GM12878 (cell line): ENCODE measurements around the gene FOXK2. TPM values are rescaled to one million over a fixed set of nuclear protein-coding genes. Genes with fewer than 3 reads are reported as not detected.

Experiments
- ATF3 ChIP-seq: IDR thresholded peaks from 2 replicates; pipeline ENCODE4 v1.6.1; 2011; ENCODE audit warnings: low read depth, mild to moderate bottlenecking, low read length, moderate library complexity, borderline replicate concordance; ENCODE audit errors: extremely low read depth
- IKZF2 ChIP-seq, 2 experiments: fragments of 450-650 bp; IDR thresholded peaks; 2 replicates each; pipeline ENCODE4 v1.6.1; 2017; ENCODE audit warnings: mild to moderate bottlenecking in 2 of 2, moderate library complexity in 2 of 2
- POLR2A ChIP-seq: IDR thresholded peaks from 2 replicates; pipeline ENCODE4 v1.6.1; 2011; ENCODE audit warnings: low read depth, mild to moderate bottlenecking, low read length
- RAD21 ChIP-seq: IDR thresholded peaks from 2 replicates; pipeline ENCODE4 v1.6.1; 2011; ENCODE audit warnings: mild to moderate bottlenecking, low read depth, low read length, moderate library complexity; ENCODE audit not compliant: insufficient read depth
- RELB ChIP-seq: fragments of 450-650 bp; IDR thresholded peaks from 2 replicates; pipeline ENCODE4 v1.6.1; 2017; ENCODE audit warnings: low read depth, mild to moderate bottlenecking, moderate library complexity
- RFX5 ChIP-seq: IDR thresholded peaks from 2 replicates; pipeline ENCODE4 v1.6.1; 2011; ENCODE audit warnings: low read depth, low read length, improper control_type of control experiment
- ZBTB33 ChIP-seq: fragments of 450-650 bp; IDR thresholded peaks from 2 replicates; pipeline ENCODE4 v1.6.1; 2017; ENCODE audit warnings: mild to moderate bottlenecking
- polyA plus RNA-seq, 11 experiments: library from polyadenylated mRNA; depleted of rRNA in 4 of 11; unstranded in 6 of 11; stranded (reverse) in 5 of 11; fragments of >200 nt; fragmentation: Nextera tagmentation in 4 of 11; fragmentation: Illumina TruSeq in 1 of 11; extraction: Ambion mirVana in 4 of 11; extraction: Trizol in 1 of 11; gene quantifications; 1 replicate in 1 of 11; 2 replicates in 10 of 11; pipeline versions ENCODE4 v1.2.1 to v1.2.3, GENCODE V29; 2011 to 2016; ENCODE audit warnings: inconsistent platforms in 2 of 11, missing spikeins in 2 of 11, low read depth in 1 of 11
- total RNA-seq, 4 experiments: library from RNA; depleted of rRNA in 3 of 4; stranded (reverse); fragments of >200 nt in 3 of 4; fragmentation: Illumina TruSeq in 1 of 4; extraction: Trizol in 1 of 4; gene quantifications; 2 replicates each; pipeline versions ENCODE4 v1.2.1 to v1.2.3, GENCODE V29; 2013 to 2021

Gene FOXK2
- total and polyA plus RNA-seq, 10 of the 15 experiments (the other 5 are each of a cell fraction or from before 2014, with no cell fraction given): 2.4 to 56.8 (median 34.4) TPM

GRCh38 chr17:82496529-82497434, 22.8 kb upstream of the FOXK2 start (continued):
- TF ChIP-seq RELB: peak; percentile 47; the same call in 1 of the 2 replicates
- peak; percentile 98 for TF ChIP-seq ATF3
- peak; percentile 27; the same call in 1 of the 2 replicates for TF ChIP-seq ZBTB33
- TF ChIP-seq RFX5: no peak
- TF ChIP-seq POLR2A: peak; percentile 80
- no peak for TF ChIP-seq RAD21
- 0 out of 4 replicates have a peak, but pooled peaks of 1 of the 2 experiments have one; percentile 7 for TF ChIP-seq IKZF2 (IDR thresholded peaks at IDR 0.05)
